ENCODE data around the gene CUX1.
A peak's percentile ranks its signal among the peaks of the same experiment; 100 is the strongest.
"Not testable (repeated sequence)": the region's sequence is repeated elsewhere in the genome, so short reads cannot be mapped to it uniquely, and the experiment has no call there.

The CUX1 gene

DNA sequence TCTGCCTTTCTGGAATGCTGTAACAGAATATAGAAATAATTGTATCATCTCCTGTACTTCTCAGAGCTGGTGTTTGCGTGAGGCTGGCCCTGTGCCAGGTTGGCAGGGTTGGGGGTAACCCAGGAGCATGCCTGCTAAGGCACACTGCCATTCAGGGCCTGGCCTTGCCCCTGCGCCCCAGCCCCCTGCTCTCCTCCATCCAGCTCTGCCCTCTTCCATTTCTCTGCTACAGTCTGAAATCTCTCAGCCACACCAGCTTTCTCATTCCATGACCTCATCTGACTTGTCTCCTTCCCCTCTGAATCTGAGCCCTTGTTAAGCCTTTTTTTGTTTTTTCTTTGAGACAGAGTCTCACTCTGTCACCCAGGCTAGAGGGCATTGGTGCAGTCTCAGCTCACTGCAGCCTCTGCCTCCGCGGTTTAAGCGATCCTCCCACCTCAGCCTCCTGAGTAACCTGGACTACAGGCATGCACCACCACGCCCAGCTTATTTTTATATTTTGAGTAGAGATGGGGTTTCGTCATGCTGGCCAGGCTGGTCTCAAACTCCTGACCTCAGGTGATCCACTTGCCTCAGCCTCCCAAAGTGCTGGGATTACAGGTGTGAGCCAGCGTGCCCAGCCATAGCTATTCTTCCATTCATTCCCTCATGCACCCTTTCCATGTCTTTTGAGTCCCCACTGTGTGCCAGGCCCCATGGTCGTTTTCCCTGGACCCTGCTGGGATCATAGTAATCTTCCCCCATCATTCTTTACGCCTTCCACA is 206.8 kb downstream of the CUX1 start:
- no peak for DNase-seq

DNA sequence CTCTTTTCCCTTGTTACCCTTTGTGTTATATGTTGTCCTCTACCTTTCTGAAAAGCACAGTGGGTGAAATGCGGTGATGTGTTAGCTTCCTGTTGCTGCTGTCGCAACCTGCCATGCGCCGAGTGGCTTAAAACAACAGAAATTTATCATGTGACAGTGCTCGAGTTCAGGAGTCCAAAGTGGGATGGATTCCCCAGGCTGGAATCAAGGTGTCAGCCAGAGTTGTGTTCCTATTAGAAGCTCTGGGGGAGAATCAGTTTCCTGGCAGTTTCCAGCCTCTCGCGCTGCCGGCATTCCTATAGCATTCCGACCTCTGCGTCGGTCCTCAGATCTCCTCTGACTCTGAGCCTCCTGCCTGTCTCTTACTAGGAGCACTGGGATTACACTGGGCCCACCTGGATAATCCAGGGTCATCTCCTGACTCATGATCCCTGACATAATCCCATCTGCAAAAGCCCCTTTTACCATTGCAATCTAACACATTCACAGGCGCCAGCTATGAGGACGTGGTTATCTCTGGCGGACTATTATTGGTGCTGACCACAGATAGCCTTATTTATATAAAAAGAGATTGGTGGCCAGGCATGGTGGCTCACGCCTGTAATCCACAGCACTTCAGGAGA is 207.5 kb downstream of the CUX1 start:
- DNase-seq, result peak; percentile 6

DNA sequence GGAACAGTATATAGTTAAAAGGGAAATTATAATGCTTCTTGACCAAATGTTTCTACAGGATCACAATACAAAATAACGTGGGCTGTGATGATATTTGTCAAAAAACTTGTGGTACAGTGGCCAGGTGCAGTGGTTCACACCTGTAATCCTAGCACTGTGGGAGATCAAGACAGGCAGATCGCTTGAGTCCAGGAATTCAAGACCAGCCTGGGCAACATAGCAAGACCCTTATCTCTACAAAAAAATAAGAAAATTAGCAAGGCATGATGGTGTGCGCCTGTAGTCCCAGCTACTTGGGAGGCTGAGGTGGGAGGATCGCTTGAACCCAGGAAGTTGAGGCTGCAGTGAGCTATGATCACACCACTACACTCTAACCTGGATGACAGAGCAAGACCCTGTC is 208.4 kb downstream of the CUX1 start:
- not testable (repeated sequence) for DNase-seq

DNA sequence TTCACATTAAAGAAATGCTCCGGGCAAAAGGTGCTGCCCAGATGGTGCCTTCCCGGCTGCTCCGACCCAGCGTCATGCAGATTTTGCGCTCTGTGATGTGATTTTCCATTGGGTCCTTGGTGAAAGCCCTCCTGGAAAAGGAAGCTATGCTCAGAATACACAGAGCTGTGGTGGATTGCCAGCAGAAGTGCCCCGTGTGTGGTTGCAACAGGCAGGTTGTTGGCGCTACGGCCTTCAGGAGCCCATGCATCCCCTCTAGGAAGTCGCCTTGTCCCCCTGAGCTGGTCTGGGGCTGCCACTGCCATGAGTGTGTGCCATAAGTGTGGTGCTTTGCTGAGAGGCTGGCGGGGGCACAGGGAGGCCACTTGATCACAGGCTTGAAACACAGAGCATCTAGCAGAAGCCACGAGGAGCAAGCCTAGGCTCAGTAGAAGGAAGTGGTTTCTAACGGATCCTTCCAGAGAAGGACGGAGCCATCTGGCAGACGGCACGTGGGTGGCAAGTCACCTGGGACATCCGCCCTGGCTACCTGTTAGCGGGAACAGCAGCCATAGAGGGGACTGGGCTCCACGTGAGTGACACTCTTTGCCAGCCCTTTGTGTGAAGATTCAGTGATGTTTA is 210.9 kb downstream of the CUX1 start:
- no peak for DNase-seq

DNA sequence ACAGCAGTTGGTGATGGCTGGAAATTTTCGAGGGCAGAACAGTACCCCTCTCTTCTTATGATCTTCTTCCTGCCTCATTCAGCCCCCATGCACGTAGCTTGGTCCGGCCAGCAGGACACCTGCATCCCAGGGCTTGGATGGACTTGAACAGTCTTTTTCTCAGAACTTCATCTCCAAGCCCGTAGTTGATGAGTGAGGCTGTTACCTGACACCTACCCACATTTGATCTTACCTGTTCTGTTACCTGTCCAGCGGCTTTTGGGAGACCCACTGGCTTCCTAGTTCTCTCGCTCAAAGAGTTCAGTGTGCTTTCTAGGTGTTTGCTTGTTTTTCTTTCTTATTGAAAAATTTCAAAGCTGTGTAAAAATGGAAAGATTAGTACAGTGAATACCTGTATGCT is 212.2 kb downstream of the CUX1 start:
- DNase-seq, result no peak

DNA sequence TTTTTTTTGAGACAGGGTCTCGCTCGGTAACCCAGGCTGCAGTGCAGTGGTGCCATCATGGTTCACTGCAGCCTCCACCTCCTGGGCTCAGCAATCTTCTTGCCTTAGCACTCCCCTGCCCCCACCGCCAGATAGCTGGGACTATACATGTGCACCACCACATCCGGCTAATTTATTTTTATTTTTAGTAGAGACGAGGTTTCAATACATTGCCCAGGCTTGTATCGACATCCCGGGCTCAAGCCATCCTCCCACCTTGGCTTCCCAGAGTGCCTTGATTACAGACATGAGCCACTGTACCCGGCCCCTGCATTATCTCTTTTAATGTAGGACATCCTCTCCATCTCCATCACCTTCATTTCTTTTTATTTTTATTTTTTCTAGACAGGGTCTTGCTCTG is 213.3 kb downstream of the CUX1 start:
- DNase-seq, result no peak

DNA sequence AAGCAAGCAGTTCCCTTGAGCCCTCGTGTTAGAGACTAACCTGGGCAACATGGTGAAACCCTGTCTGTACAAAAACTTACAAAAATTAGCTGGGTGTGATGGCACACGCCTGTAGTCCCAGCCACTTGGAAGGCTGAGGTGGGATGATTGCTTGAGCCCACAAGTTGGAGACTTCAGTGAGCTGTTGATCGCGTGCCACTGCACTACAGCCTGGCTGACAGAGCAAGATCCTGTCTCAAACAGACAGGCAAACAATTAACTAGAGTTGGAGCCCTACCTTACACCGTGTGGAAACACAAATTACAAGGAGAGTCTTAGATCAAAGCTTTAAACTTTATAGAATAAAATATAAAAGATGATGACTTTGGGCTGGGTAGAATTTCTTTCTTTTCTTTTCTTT is 219.5 kb downstream of the CUX1 start:
- no peak for DNase-seq

DNA sequence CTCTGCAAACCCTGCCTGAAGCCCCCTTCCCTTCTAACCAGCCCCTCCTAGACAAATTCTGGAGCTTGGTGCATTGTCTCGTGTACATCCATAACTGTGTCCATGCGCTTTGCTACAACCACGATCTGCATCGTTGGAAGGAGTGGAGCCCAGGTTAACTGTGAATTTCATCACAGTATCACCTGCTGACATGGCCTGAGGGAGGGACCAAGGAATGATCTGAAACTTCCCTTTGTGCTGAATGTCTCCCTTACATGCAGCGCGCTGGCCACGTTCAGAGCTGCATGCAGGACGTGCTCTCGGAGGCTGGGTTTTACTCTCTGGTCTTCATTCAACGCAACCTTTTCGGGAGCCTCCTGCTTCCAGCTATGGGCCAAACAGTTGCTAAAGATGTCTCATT is 222.3 kb downstream of the CUX1 start:
- DNase-seq, result no peak

DNA sequence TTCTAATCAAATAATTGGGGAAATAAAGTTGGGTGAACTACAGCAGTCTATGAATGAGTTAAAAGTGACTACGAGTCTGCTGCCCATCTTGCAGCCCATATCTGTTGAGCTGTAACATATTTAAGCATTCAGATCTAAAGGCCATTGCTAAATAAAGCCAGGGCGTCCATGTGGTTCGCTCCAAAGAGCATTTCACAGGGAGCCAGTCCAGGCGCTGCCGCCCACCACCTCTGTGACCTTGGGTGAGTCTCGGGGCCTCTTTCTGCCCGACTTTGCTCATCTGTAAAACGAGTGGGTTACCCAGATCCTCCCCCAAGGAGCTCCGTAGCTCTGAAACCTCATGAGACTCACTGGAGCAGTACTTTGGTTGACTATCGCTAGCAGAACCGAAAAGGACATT is 223.1 kb downstream of the CUX1 start:
- no peak for DNase-seq

DNA sequence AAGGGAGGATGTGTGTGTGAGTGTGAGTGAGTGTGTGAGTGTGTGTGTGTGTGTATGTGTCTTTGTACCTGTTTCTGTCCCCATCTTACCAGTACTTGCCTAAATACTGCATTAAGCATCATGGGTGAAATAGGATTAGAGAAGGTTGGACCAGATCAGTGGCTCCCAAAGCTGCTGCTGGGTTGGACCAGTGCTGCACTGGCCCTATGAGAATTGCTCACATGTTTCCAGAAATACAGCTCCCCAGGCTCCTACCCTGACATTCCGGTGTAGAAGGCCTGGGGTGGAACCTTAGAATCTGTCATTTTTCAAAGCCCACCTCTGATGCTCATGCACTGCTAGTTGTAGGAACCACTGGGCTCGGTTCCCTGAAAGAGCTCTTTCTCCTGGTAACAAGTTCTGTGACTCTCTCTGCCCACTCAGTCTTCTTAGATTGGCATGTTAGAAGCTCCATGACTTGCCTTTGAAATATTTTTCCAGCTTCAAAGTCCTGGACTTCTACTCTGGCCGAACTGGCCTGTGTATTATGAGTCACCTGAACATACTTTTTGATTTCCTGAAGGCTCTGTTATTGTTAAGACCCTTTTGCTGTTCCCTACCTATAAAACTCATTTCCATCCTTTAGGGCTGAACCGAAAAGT is 224.7 kb downstream of the CUX1 start:
- DNase-seq, result peak; percentile 53

DNA sequence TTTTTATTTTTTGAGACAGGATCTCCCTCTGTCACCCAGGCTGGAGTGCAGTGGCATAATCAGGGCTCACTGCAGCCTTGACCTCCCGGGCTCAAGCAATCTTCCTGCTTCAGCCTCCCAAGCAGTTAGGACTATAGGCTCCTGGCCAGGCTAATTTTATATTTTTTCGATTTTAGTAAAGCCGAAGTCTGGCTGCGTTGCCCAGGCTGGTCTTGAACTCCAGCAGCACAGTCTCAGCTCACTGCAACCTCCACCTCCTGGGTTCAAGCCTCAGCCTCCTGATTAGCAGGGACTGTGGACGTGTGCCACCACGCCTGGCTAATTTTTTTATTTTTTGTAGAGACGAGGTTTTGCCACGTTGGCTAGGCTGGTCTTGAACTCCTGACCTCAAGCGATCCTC is 225.4 kb downstream of the CUX1 start:
- not testable (repeated sequence) for DNase-seq

DNA sequence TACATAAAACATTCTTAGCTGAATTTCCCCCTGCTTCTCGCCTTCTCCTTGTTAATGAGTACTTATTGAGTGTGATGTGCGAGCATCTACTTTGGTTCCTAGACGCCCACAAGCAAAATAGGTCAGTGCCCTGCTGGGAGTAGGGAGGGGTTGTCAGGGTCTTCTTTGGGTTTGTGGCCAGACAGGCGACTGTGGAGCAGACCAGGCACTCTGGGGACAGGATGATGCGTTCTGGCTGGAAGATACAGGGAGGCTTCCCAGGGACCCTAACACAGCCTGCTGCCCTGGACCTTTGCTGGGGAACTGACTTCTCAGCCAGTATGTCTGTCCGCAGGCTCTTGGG is 227.2 kb downstream of the CUX1 start:
- no peak for DNase-seq

DNA sequence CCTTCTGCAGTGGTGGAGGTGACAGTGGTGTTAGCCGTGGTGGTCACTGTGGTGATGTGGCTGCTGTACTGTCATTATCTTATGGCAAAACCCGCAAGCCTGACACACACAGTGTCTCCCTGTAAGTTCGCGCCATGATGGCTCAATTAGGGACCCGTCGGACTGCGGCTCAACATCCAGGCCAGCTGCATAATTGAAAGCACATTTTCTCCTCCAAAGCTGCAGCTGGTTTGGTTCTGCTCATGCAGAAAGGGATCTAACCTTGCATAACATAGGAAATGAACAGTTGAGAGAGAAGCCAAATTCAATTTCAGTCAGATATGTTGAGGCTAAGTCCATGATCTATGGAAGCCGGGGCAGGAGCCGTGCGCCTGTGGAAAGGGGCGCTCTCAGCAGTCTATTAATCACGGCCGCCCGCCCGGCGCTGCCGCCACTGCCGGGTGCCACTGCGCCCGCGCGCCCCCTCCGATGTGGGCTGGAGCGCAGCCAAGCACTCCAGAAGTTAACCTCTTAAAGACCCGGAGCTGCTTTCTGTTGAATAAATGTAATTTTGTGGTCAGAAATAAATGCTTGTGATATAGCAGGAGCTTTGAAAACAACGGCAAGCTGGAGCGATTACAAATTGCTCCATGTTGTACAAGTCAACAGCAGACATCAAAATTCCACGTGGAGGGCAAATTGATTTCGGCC is 227.7 kb downstream of the CUX1 start:
- peak; percentile 97 for DNase-seq

DNA sequence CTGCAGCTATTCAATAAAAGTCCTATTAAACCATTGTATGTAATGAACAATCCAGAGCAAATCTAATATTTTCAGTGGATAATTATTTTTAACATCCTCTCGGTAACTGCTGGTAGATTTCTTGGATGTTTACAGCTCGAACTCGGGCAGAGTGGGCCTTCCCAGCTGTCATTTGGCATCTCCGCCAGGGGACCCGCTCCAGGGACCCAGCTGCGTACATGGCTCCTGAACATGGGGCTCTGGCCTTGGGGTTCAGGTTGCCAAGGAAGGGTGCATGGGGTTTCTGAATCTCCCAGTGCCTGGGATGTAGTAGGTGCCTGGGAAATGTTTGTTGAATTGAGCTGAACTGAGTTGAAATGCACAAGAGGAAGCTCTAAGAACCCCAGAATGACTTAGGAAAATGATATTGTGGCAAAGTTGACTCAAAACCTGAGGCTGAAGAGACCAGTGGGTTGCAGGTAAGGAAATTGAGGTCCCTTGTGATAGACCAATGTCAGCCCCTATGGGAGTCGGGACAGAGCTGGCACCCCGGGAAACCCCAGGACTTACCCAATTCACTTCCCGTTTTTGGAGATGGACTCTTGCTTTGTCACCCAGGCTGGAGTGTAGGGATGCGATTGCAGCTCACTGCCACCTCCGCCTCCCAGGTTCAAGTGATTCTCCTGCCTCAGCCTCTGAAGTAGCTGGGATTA is 228.4 kb downstream of the CUX1 start:
- no peak for DNase-seq

DNA sequence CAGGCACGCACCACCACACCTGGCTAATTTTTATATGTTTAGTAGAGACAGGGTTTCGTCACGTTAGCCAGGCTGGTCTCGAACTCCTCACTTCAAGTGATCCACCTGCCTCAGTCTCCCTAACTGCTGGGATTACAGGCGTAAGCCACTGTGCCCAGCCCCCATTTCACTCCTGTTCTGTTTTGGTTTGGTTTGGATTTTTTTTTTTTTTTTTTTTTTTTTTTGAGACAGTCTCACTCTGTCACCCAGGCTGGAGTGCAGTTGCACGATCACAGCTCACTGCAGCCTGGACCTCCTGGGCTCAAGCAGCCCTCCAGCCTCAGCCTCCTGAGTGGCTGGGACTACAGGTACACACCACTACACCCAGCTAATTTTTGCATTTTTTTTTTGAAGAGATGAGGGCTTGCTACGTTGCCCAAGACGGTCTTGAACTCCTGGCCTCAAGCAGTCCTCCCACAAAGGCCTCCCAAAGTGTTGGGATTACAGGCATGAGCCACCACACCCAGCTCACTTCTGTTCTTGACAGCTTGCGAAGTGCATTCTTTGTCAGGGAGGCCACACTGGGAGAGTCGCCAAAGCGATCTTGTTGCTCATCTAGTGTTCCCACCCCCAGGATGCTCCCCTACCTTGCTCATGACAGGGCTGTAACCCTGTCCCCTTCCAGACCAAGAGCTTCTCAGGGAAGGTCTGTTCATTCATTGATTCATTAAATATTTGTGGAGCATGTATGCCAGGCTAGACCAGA is 229.1 kb downstream of the CUX1 start:
- peak; percentile 45 for DNase-seq

DNA sequence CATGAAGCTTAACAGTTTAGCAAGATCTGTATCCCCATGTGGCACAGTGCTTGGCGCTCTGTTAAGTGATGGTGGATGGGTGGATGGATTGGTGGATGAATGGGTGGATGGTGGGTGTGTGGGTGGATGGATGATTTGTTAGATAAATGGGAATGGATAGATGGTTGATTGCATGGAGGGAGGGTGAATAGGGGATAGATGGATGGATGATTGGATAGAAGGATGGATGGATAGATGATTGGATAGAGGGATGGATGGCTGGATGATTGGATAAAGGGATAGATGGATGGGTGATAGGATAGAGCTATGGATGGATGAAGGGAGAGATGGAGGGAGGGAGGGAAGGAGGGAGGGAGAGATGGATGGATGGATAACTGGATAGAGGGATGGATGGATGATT is 229.7 kb downstream of the CUX1 start:
- DNase-seq, result no peak

DNA sequence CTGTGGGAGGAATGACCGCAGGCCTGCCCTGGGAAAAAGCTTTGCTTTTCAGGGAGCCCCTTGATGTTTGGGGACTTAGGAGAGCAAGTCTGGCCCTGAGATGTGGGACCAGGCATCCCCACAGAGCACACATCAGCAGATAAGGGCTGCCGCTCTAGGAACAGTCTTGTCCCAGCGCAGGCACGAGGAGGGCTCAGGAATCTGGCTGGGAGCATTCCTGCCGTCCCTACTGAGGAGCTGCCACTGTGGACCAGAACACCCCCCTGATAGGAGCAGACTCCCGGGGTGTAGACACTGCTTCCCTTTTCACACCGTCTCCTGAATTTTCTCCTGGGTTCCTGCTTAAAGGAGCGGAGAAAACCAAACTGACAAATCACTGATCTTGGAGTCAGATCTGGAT is 232.3 kb downstream of the CUX1 start:
- DNase-seq, result no peak

DNA sequence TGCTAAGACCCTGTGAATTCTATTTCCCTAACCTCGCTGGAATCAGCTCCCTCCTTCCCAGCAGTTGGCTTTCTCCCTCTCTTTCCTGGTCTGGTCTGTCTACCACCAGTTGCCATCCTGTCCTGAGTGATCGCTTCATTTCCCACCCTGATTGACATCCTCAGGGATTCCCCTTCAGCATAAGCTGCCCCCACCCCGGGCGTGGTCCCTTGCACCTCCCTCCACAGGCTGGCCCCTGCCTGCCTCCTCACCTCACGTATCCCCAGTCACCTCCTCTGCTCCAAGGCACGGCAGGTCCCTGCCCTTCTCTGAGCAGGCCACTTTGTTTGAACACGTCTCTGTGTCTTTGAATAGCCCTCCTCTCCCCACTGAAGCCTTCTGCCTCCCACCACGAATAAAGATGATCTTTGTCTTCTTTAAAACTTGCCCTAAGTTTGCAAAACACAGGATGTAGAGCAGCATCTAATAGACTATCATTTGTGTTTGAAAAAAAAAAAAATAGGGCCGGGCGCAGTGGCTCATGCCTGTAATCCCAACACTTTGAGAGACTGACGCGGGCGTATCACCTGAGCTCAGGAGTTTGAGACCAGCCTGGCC is 233.5 kb downstream of the CUX1 start:
- no peak for DNase-seq

DNA sequence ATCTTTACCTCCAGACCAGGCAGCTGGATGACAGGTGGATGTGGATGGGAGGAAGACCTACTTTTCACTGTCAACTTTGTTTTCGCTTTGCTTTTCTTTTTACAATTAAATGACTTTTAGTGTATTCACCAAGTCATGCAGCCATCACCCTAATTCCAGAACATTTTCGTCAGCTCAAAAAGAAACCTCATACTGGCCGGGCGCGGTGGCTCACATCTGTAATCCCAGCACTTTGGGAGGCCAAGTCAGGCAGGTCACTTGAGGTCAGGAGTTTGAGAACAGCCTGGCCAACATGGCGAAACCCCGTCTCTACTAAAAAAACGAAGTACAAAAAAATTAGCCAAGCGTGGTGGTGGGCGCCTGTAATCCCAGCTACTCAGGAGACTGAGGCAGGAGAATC is 234.3 kb downstream of the CUX1 start:
- DNase-seq, result not testable (repeated sequence)

DNA sequence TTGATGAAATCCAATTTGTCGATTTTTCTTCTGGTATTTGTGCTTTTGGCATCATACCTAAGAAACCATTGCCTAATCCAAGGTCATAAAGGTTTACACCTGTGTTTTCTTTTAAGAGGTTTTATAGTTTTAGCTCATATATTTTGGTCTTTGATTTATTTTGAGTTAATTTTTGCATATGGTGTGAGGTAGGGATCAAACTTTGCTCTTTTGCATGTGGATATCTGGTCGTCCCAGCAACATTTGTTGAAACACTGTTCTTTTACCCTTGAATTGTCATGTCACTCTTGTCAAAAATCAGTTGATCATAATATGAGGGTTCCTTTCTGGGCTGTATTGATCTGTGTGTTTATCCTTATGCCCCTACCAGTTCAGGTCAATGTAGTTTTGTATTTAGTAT is 236.7 kb downstream of the CUX1 start:
- no peak for DNase-seq

DNA sequence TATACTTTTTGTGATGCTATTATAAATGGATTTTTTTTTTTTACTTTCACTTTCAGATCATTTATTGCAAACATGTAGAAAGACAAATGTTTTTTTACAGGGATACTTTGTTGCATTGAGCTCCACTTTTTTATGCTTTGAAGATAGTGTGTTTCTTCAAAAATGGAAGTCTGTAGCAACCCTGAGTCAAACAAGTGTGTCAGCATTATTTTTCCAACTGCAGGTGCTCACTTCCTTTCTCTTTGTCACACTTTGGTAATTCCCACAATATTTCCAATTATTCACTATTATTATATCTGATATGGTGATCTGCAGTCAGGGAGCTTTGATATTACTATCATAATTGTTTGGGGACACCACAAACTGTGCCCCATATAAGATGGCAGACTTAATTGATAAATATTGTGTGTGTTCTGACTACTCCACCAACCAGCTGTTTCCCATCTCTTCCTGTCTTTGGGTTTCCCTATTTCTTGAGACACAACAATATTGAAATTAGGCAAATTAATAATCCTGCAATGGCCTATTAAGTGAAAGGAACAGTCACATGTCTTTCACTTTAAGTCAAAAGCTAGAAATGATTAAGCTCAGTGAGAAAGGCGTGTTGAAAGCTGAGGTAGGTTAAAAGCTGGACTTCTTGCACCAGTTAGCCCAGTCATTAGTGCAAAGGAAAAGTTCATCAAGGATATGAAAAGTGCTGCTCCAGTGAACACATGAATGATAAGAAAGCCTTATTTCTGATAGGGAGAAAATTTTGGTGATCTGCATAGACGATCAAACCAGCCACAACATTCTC is 238.0 kb downstream of the CUX1 start:
- no peak for DNase-seq
